ENCODE results near the gene QRFP.

QRFP gene

GRCh38 chr9:130933114-130934046, 36.8 kb upstream of the QRFP start:
- DNase-seq = no peak

- no peak for DNase-seq
Measured at GRCh38 chr9:130932255-130933079, 35.9 kb upstream of the QRFP start.

GRCh38 chr9:130931508-130932254, 35.1 kb upstream of the QRFP start:
- no peak for DNase-seq

GRCh38 chr9:130930804-130931349, 34.3 kb upstream of the QRFP start:
- no peak for DNase-seq

GRCh38 chr9:130930132-130930803, 33.7 kb upstream of the QRFP start:
- DNase-seq = no peak

GRCh38 chr9:130929571-130930038, 33.0 kb upstream of the QRFP start:
- no peak for DNase-seq

GRCh38 chr9:130927995-130928900, 31.6 kb upstream of the QRFP start:
- DNase-seq = no peak

GRCh38 chr9:130927338-130927737, 30.7 kb upstream of the QRFP start:
- no peak for DNase-seq

- DNase-seq = no peak
Measured at GRCh38 chr9:130925050-130925678, 28.6 kb upstream of the QRFP start.

GRCh38 chr9:130924448-130924788, 27.8 kb upstream of the QRFP start:
- no peak for DNase-seq

GRCh38 chr9:130923611-130924447, 27.2 kb upstream of the QRFP start:
- no peak for DNase-seq

GRCh38 chr9:130922893-130923610, 26.4 kb upstream of the QRFP start:
- DNase-seq = no peak

GRCh38 chr9:130921989-130922892, 25.6 kb upstream of the QRFP start:
- no peak for DNase-seq

- DNase-seq = no peak
Measured at GRCh38 chr9:130921300-130921988, 24.8 kb upstream of the QRFP start.

- no peak for DNase-seq
Measured at GRCh38 chr9:130920762-130921299, 24.2 kb upstream of the QRFP start.

GRCh38 chr9:130920233-130920632, 23.6 kb upstream of the QRFP start:
- no peak for DNase-seq

All from CD4-positive, alpha-beta T cell treated with Interleukin-15 for 1 hour (primary cell).